NT2/D1 (cell line): ENCODE data around the gene GABBR2.

Source experiments
- SUZ12 ChIP-seq: IDR thresholded peaks from 2 replicates; pipeline ENCODE4 v1.6.1; 2011; ENCODE audit not compliant: insufficient read length, insufficient read depth; ENCODE audit errors: extremely low read depth
- YY1 ChIP-seq: IDR thresholded peaks from 2 replicates; pipeline ENCODE4 v1.6.1; 2011; ENCODE audit not compliant: insufficient read length, insufficient read depth
- ZNF274 ChIP-seq: IDR thresholded peaks from 2 replicates; pipeline ENCODE4 v1.6.1; 2011; ENCODE audit warnings: mild to moderate bottlenecking, low read depth, low read length

DNA sequence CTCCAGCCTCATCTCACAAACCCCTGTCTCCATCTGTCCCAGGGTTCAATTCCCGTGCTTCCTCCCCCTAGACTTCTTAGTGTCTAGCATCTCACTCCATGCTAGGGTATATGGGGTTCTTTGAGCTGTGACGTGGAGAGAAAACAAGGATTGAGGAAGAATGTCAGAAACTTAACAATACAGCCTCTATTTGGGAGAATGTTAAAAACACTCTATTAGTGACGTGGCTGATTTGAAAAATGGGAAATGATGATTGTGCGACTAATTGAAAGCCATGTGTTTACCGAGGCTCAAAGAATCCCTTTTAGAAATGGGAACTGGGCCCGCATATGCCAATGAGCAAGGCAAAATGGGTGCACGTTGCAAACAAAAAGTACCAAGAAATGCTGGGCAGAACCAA, 380.6 kb downstream of the GABBR2 start:
- TF ChIP-seq ZNF274, result no peak
- TF ChIP-seq YY1, result no peak
- TF ChIP-seq SUZ12, result no peak
